Mucosa of stomach (tissue), 1 donor: ENCODE data around the gene SLC25A42.
"Not testable (repeated sequence)": the region's sequence is repeated elsewhere in the genome, so short reads cannot be mapped to it uniquely, and the experiment has no call there.

Experiments
- H3K27me3 ChIP-seq: one replicate; pipeline ENCODE4 v1.7.0; 2013; ENCODE audit warnings: mild to moderate bottlenecking, low read length; ENCODE audit not compliant: control insufficient read depth, insufficient read depth
- H3K36me3 ChIP-seq: one replicate; pipeline ENCODE4 v1.7.0; 2013; ENCODE audit warnings: low read length; ENCODE audit not compliant: control insufficient read depth, insufficient read depth
- H3K4me1 ChIP-seq: one replicate; pipeline ENCODE4 v1.7.0; 2013; ENCODE audit warnings: mild to moderate bottlenecking, low read length; ENCODE audit not compliant: control insufficient read depth, insufficient read depth
- H3K4me3 ChIP-seq: one replicate; pipeline ENCODE4 v1.7.0; 2013; ENCODE audit warnings: low read length
- H3K9ac ChIP-seq: one replicate; pipeline ENCODE4 v1.7.0; 2013; ENCODE audit warnings: mild to moderate bottlenecking, low read length, moderate library complexity
- H3K9me3 ChIP-seq: one replicate; pipeline ENCODE4 v1.7.0; 2013; ENCODE audit warnings: mild to moderate bottlenecking, low read length, moderate library complexity; ENCODE audit not compliant: control insufficient read depth
- donor health status: Pancreatic carcinoma.

Gene SLC25A42

GRCh38 chr19:19115954-19116353 is 52.2 kb downstream of the SLC25A42 start:
- no peak overlapping the region for H3K9ac ChIP-seq
- H3K27me3 ChIP-seq: peaks cover 7% of the 10 kb centered on the region
- peaks cover 1% of the 10 kb centered on the region for H3K4me1 ChIP-seq
- no peaks in the 10 kb centered on the region for H3K36me3 ChIP-seq
- no peak overlapping the region for H3K4me3 ChIP-seq
- H3K9me3 ChIP-seq: no peaks in the 10 kb centered on the region

GRCh38 chr19:19119325-19120237 is 55.8 kb downstream of the SLC25A42 start:
- H3K27me3 ChIP-seq: no peaks in the 10 kb centered on the region
- no peak overlapping the region for H3K9ac ChIP-seq
- no peaks in the 10 kb centered on the region for H3K9me3 ChIP-seq
- H3K36me3 ChIP-seq: no peaks in the 10 kb centered on the region
- H3K4me1 ChIP-seq: no peaks in the 10 kb centered on the region
- no peak overlapping the region for H3K4me3 ChIP-seq

GRCh38 chr19:19120308-19121231 is 56.8 kb downstream of the SLC25A42 start:
- H3K9me3 ChIP-seq: no peaks in the 10 kb centered on the region
- H3K27me3 ChIP-seq: no peaks in the 10 kb centered on the region
- H3K9ac ChIP-seq: peak overlapping the region; percentile 22
- no peaks in the 10 kb centered on the region for H3K4me1 ChIP-seq
- no peak overlapping the region for H3K4me3 ChIP-seq
- no peaks in the 10 kb centered on the region for H3K36me3 ChIP-seq

- Histone ChIP-seq H3K36me3 (no peaks in the 10 kb centered on the region), H3K9me3 (no peaks in the 10 kb centered on the region), H3K4me3 (no peak overlapping the region), H3K27me3 (no peaks in the 10 kb centered on the region), H3K4me1 (no peaks in the 10 kb centered on the region), H3K9ac (peak overlapping the region; percentile 22)
Measured at GRCh38 chr19:19121371-19121770, 57.6 kb downstream of the SLC25A42 start.

GRCh38 chr19:19122902-19123301 is 59.1 kb downstream of the SLC25A42 start:
- H3K9ac ChIP-seq: no peak overlapping the region
- no peaks in the 10 kb centered on the region for H3K9me3 ChIP-seq
- no peaks in the 10 kb centered on the region for H3K36me3 ChIP-seq
- no peaks in the 10 kb centered on the region for H3K27me3 ChIP-seq
- H3K4me1 ChIP-seq: no peaks in the 10 kb centered on the region
- H3K4me3 ChIP-seq: no peak overlapping the region

- H3K27me3 ChIP-seq: no peaks in the 10 kb centered on the region
- no peaks in the 10 kb centered on the region for H3K36me3 ChIP-seq
- no peak overlapping the region for H3K9ac ChIP-seq
- H3K4me3 ChIP-seq: no peak overlapping the region
- no peaks in the 10 kb centered on the region for H3K9me3 ChIP-seq
- no peaks in the 10 kb centered on the region for H3K4me1 ChIP-seq
Measured at GRCh38 chr19:19123386-19123785, 59.6 kb downstream of the SLC25A42 start.

GRCh38 chr19:19126102-19126501 is 62.3 kb downstream of the SLC25A42 start:
- no peaks in the 10 kb centered on the region for H3K27me3 ChIP-seq
- no peaks in the 10 kb centered on the region for H3K9me3 ChIP-seq
- H3K4me1 ChIP-seq: no peaks in the 10 kb centered on the region
- no peak overlapping the region for H3K9ac ChIP-seq
- no peak overlapping the region for H3K4me3 ChIP-seq
- H3K36me3 ChIP-seq: no peaks in the 10 kb centered on the region

GRCh38 chr19:19131989-19132388 is 68.2 kb downstream of the SLC25A42 start:
- no peaks in the 10 kb centered on the region for H3K27me3 ChIP-seq
- H3K9me3 ChIP-seq: peaks cover 6% of the 10 kb centered on the region
- no peak overlapping the region for H3K9ac ChIP-seq
- H3K4me1 ChIP-seq: peaks cover 1% of the 10 kb centered on the region
- no peak overlapping the region for H3K4me3 ChIP-seq
- no peaks in the 10 kb centered on the region for H3K36me3 ChIP-seq

GRCh38 chr19:19132912-19133311 is 69.1 kb downstream of the SLC25A42 start:
- Histone ChIP-seq H3K27me3 (no peaks in the 10 kb centered on the region), H3K4me3 (no peak overlapping the region), H3K9ac (no peak overlapping the region), H3K4me1 (peaks cover 10% of the 10 kb centered on the region), H3K9me3 (peaks cover 6% of the 10 kb centered on the region), H3K36me3 (no peaks in the 10 kb centered on the region)

- Histone ChIP-seq H3K9me3 (peaks cover 6% of the 10 kb centered on the region), H3K9ac (no peak overlapping the region), H3K36me3 (no peaks in the 10 kb centered on the region), H3K4me1 (peaks cover 12% of the 10 kb centered on the region), H3K27me3 (no peaks in the 10 kb centered on the region), H3K4me3 (no peak overlapping the region)
Measured at GRCh38 chr19:19133985-19134384, 70.2 kb downstream of the SLC25A42 start.

- H3K4me1 ChIP-seq: peaks cover 12% of the 10 kb centered on the region
- H3K4me3 ChIP-seq: no peak overlapping the region
- no peak overlapping the region for H3K9ac ChIP-seq
- H3K36me3 ChIP-seq: no peaks in the 10 kb centered on the region
- H3K9me3 ChIP-seq: peaks cover 6% of the 10 kb centered on the region
- H3K27me3 ChIP-seq: no peaks in the 10 kb centered on the region
Measured at GRCh38 chr19:19134687-19135158, 70.9 kb downstream of the SLC25A42 start.

- H3K27me3 ChIP-seq, H3K9ac ChIP-seq, H3K9me3 ChIP-seq, H3K36me3 ChIP-seq, H3K4me3 ChIP-seq: not testable (repeated sequence)
- H3K4me1 ChIP-seq: peaks cover 12% of the 10 kb centered on the region
Measured at GRCh38 chr19:19135713-19136112, 71.9 kb downstream of the SLC25A42 start.
